Measurements from ENCODE around the gene S100PBP. TPM values are rescaled to one million over a fixed set of nuclear protein-coding genes. Genes with fewer than 3 reads are reported as not detected.

S100PBP gene
- total and polyA plus RNA-seq, 9 of the 15 experiments (the other 6 are each of a cell fraction or from before 2014, with no cell fraction given): 22.9 to 60.2 (median 32.9) TPM

DNA sequence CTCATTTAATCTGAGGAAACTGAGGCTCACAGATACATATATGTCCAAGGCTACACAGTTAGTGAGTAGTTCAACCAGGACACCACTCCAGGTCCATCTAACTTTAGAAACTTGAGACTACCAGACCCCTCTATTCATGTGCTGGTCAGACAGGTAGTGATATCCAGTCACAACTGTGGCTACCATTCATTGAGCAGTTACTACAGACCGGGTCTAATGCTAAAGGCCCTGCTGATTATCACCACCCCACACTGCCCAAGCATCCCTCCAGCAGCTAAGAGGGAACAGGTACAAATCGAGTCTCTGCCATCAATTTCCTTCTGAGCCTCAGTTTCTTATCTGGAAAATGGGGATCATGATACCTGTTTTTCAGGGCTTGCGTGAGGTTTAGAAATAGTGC is 74.2 kb downstream of the S100PBP start:
- Histone ChIP-seq H3K4me3 (no peak overlapping the region), H3K4me2 (ENCODE audit: insufficient read depth, low read length) (no peak overlapping the region), H3K79me2 (ENCODE audit: control insufficient read depth, insufficient read depth, low read length) (no peaks in the 10 kb centered on the region), H3K9me3 (replicated peaks; ENCODE audit: control insufficient read depth, insufficient read depth, low read depth, low read length) (no peaks in the 10 kb centered on the region), H2AFZ (ENCODE audit: low read depth, low read length) (no peak overlapping the region), H3K27ac (ENCODE audit: extremely low read depth, low read depth, low read length) (no peak overlapping the region), H3K36me3 (ENCODE audit: control insufficient read depth, insufficient read depth, low read length) (no peaks in the 10 kb centered on the region), H4K20me1 (replicated peaks; ENCODE audit: control insufficient read depth, insufficient read depth, low read length) (peaks cover 39% of the 10 kb centered on the region), H3K27me3 (ENCODE audit: control insufficient read depth in 2 of 2, insufficient read depth in 2 of 2, low read length in 2 of 2) (peaks cover 5 to 67% of the 10 kb centered on the region in 2 experiments; a peak in 3 of 5 replicates), H3K9ac (ENCODE audit: insufficient read depth in 1 of 2, low read depth in 2 of 2, low read length in 2 of 2) (no peak overlapping the region), H3K4me1 (replicated peaks in 1 of 2; ENCODE audit: control insufficient read depth in 2 of 2, insufficient read depth in 2 of 2, low read length in 2 of 2) (peaks cover 5 to 21% of the 10 kb centered on the region in 2 experiments; a peak in 3 of 5 replicates), H3K9me1 (ENCODE audit: control insufficient read depth, insufficient read depth, low read length) (no peaks in the 10 kb centered on the region)
- FAIRE-seq (peak; percentile 11), DNase-seq (ENCODE audit: extremely low read depth in 1 of 4, low spot score in 3 of 4) (no peak), ATAC-seq (no peak)
- in situ Hi-C loops (cut with MboI) (loop anchor here (25.0 kb wide), 1 partner anchor 721 kb away; no protein-coding TSS in a partner anchor), intact Hi-C loops (cut with micrococcal nuclease) (no loop called here)
- no TSS peak for BruUV-seq (replicated peaks)
- ChIA-PET CTCF (ENCODE audit: low intra/inter-chr PET ratio) (interaction anchor here (2.7 kb wide), 1 partner anchor 195 kb away, joined by 15 read pairs; no protein-coding TSS in a partner anchor), POLR2A (no interaction called here)
- 10% methylated on average over 3 of the region's 3 CpGs for WGBS (ENCODE audit: insufficient coverage, low coverage, missing lambda C conversion rate)
- TF ChIP-seq U2AF1 (optimal IDR thresholded peaks at IDR 0.05; ENCODE audit: low read depth, low read length) (no peak), KAT7 (CRISPR knock-in tag; IDR thresholded peaks at IDR 0.05; ENCODE audit: borderline replicate concordance) (no peak), ZFP36 (IDR thresholded peaks at IDR 0.05; ENCODE audit: low read depth, low read length, partially characterized antibody) (no peak), CBFB (CRISPR knock-in tag; IDR thresholded peaks at IDR 0.05) (no peak), MCM7 (IDR thresholded peaks at IDR 0.05) (no peak), BRCA1 (IDR thresholded peaks at IDR 0.05) (no peak), BRCA1 (CRISPR knock-in tag; IDR thresholded peaks at IDR 0.05) (no peak), ZNF436 (CRISPR knock-in tag; IDR thresholded peaks at IDR 0.05) (no peak), ZNF780A (CRISPR knock-in tag; IDR thresholded peaks at IDR 0.05) (no peak), RFX1 (IDR thresholded peaks at IDR 0.05) (no peak), BACH1 (tag; IDR thresholded peaks at IDR 0.05) (no peak), ZNF384 (IDR thresholded peaks at IDR 0.05; ENCODE audit: low read depth, low read length) (no peak), MXI1 (IDR thresholded peaks at IDR 0.05; ENCODE audit: low read depth, low read length) (no peak), SNIP1 (IDR thresholded peaks at IDR 0.05; ENCODE audit: low read depth) (no peak), RHOXF2B (CRISPR knock-in tag; conservative IDR thresholded peaks at IDR 0.05) (no peak), ZBED1 (IDR thresholded peaks at IDR 0.05) (no peak)
- TF ChIP-seq, protein P1, sequence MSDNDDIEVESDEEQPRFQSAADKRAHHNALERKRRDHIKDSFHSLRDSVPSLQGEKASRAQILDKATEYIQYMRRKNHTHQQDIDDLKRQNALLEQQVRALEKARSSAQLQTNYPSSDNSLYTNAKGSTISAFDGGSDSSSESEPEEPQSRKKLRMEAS (CRISPR knock-in tag; IDR thresholded peaks at IDR 0.05): no peak

All from K562 (cell line).